Neuronal stem cell (in vitro differentiated cells): ENCODE measurements around the gene PIK3R4.
A peak's percentile ranks its signal among the peaks of the same experiment; 100 is the strongest.

Experiments used
- DNase-seq: peaks from one replicate; pipeline ENCODE4 v3.0.0-alpha.2; 2013; ENCODE audit warnings: low spot score
- H2AFZ ChIP-seq: one replicate; pipeline ENCODE4 v1.6.1; 2013; ENCODE audit warnings: mild to moderate bottlenecking, low read length, inconsistent platforms
- H2AK5ac ChIP-seq: 2 replicates; pipeline ENCODE4 v1.6.1; 2013; ENCODE audit warnings: low read depth, mild to moderate bottlenecking, inconsistent platforms, low read length, moderate library complexity, mixed read lengths
- H2BK120ac ChIP-seq: 2 replicates; pipeline ENCODE4 v1.6.1; 2013; ENCODE audit warnings: low read depth, mild to moderate bottlenecking, inconsistent platforms, low read length, moderate library complexity, mixed read lengths
- H2BK12ac ChIP-seq: one replicate; pipeline ENCODE4 v1.6.1; 2013; ENCODE audit warnings: low read length, inconsistent platforms
- H2BK15ac ChIP-seq: 2 replicates; pipeline ENCODE4 v1.6.1; 2013; ENCODE audit warnings: mild to moderate bottlenecking, low read length, inconsistent platforms, mixed read lengths
- H2BK5ac ChIP-seq: one replicate; pipeline ENCODE4 v1.6.1; 2013; ENCODE audit warnings: inconsistent platforms, mild to moderate bottlenecking, low read length, moderate library complexity
- H3K14ac ChIP-seq: one replicate; pipeline ENCODE4 v1.6.1; 2013; ENCODE audit warnings: low read length, inconsistent platforms
- H3K18ac ChIP-seq: 2 replicates; pipeline ENCODE4 v1.6.1; 2013; ENCODE audit warnings: low read length, inconsistent platforms
- H3K23ac ChIP-seq: 2 replicates; pipeline ENCODE4 v1.6.1; 2013; ENCODE audit warnings: low read depth, mild to moderate bottlenecking, mixed read lengths, low read length, inconsistent platforms; ENCODE audit not compliant: poor library complexity
- H3K27ac ChIP-seq: replicated peaks from 3 replicates; pipeline ENCODE4 v1.5.1; 2013; ENCODE audit warnings: low read length, inconsistent platforms
- H3K27me3 ChIP-seq, 3 experiments: 2 replicates each; pipeline ENCODE4 v1.6.1; 2013; ENCODE audit warnings: low read length in 3 of 3, mild to moderate bottlenecking in 2 of 3, inconsistent platforms in 1 of 3, low read depth in 1 of 3, mixed read lengths in 1 of 3, moderate library complexity in 1 of 3; ENCODE audit not compliant: control insufficient read depth in 3 of 3, insufficient read depth in 3 of 3
- H3K36me3 ChIP-seq, 2 donors: replicated peaks in 1 of 2; 2 replicates each; pipeline ENCODE4 v1.6.1; 2013; ENCODE audit warnings: low read length in 2 of 2; ENCODE audit not compliant: control insufficient read depth in 2 of 2, insufficient read depth in 2 of 2
- H3K4ac ChIP-seq: 2 replicates; pipeline ENCODE4 v1.6.1; 2013; ENCODE audit warnings: inconsistent platforms, mild to moderate bottlenecking, low read length, moderate library complexity
- H3K4me1 ChIP-seq, 2 donors: 1 replicate in 1 of 2; 2 replicates in 1 of 2; pipeline ENCODE4 v1.6.1; 2013; ENCODE audit warnings: low read length in 2 of 2, low read depth in 1 of 2; ENCODE audit not compliant: control insufficient read depth in 2 of 2, insufficient read depth in 1 of 2
- H3K4me2 ChIP-seq: one replicate; pipeline ENCODE4 v1.6.1; 2013; ENCODE audit warnings: mild to moderate bottlenecking, low read length, inconsistent platforms; ENCODE audit not compliant: insufficient read depth, poor library complexity, severe bottlenecking
- H3K4me3 ChIP-seq, 2 donors: 2 replicates each; pipeline ENCODE4 v1.5.1; 2013; ENCODE audit warnings: low read length in 2 of 2, mild to moderate bottlenecking in 2 of 2, inconsistent platforms in 1 of 2, moderate library complexity in 1 of 2
- H3K79me1 ChIP-seq: one replicate; pipeline ENCODE4 v1.6.1; 2013; ENCODE audit warnings: low read depth, mild to moderate bottlenecking, inconsistent platforms, low read length, moderate library complexity
- H3K9ac ChIP-seq: one replicate; pipeline ENCODE4 v1.6.1; 2013; ENCODE audit warnings: mild to moderate bottlenecking, low read depth, low read length, inconsistent platforms; ENCODE audit not compliant: poor library complexity
- H3K9me3 ChIP-seq, 2 donors: replicated peaks in 1 of 2; 2 replicates each; pipeline versions ENCODE3 to v1.6.1; 2013; ENCODE audit warnings: low read length in 2 of 2, mild to moderate bottlenecking in 2 of 2, inconsistent platforms in 1 of 2, low read depth in 1 of 2, mixed read lengths in 1 of 2, moderate library complexity in 1 of 2; ENCODE audit not compliant: control insufficient read depth in 2 of 2, insufficient read depth in 1 of 2
- H4K8ac ChIP-seq: one replicate; pipeline ENCODE4 v1.6.1; 2013; ENCODE audit warnings: low read depth, mild to moderate bottlenecking, inconsistent platforms, low read length, moderate library complexity
- H4K91ac ChIP-seq: one replicate; pipeline ENCODE4 v1.6.1; 2013; ENCODE audit warnings: low read length, low read depth, mild to moderate bottlenecking, inconsistent platforms; ENCODE audit not compliant: poor library complexity
- WGBS, 2 donors: extraction: QIAGEN DNeasy Blood & Tissue Kit; methylation state at CpG; one replicate each; pipeline ENCODE4 v1.1.7; 2013; ENCODE audit warnings: missing lambda C conversion rate in 2 of 2, mixed read lengths in 1 of 2; ENCODE audit not compliant: insufficient read length in 2 of 2, insufficient replicate concordance in 1 of 2; ENCODE audit errors: extremely low coverage in 2 of 2; 5-methylcytosine and 5-hydroxymethylcytosine counted together

The PIK3R4 gene

GRCh38 chr3:130757611-130758150, 11.1 kb upstream of the PIK3R4 start:
- no peak overlapping the region for H2AK5ac ChIP-seq
- H3K4me1 ChIP-seq = no peaks in the 10 kb centered on the region
- H2AFZ ChIP-seq = no peak overlapping the region
- no peak for DNase-seq
- H3K4ac ChIP-seq = no peak overlapping the region
- no peaks in the 10 kb centered on the region for H3K36me3 ChIP-seq
- no CpG with 5 or more reads among the region's 3 CpGs for WGBS, 2 donors
- H3K4me3 ChIP-seq = no peak overlapping the region
- H2BK120ac ChIP-seq = no peak overlapping the region
- H3K27me3 ChIP-seq = peaks cover 0 to 14% (median 0%) of the 10 kb centered on the region in 3 experiments
- H2BK15ac ChIP-seq = no peak overlapping the region
- H3K14ac ChIP-seq = no peak overlapping the region
- H3K27ac ChIP-seq = no peak overlapping the region
- H3K18ac ChIP-seq = no peak overlapping the region
- H3K79me1 ChIP-seq = no peaks in the 10 kb centered on the region
- H3K9ac ChIP-seq = no peak overlapping the region
- H4K91ac ChIP-seq = no peak overlapping the region
- H3K9me3 ChIP-seq = no peaks in the 10 kb centered on the region
- no peak overlapping the region for H4K8ac ChIP-seq
- H2BK5ac ChIP-seq = no peak overlapping the region
- no peak overlapping the region for H2BK12ac ChIP-seq
- H3K4me2 ChIP-seq = no peak overlapping the region
- H3K23ac ChIP-seq = no peak overlapping the region

GRCh38 chr3:130755666-130756065, 9.0 kb upstream of the PIK3R4 start:
- Histone ChIP-seq H3K4me2 (no peak overlapping the region), H3K36me3 (no peaks in the 10 kb centered on the region), H2BK12ac (no peak overlapping the region), H3K23ac (no peak overlapping the region), H3K4me1 (no peaks in the 10 kb centered on the region), H2BK120ac (no peak overlapping the region), H3K14ac (no peak overlapping the region), H3K4ac (no peak overlapping the region), H3K4me3 (no peak overlapping the region), H3K27ac (no peak overlapping the region), H2BK15ac (no peak overlapping the region), H2AK5ac (no peak overlapping the region), H2BK5ac (no peak overlapping the region), H3K27me3 (peaks cover 0 to 5% (median 0%) of the 10 kb centered on the region in 3 experiments), H4K8ac (no peak overlapping the region), H3K18ac (no peak overlapping the region), H3K79me1 (no peaks in the 10 kb centered on the region), H4K91ac (no peak overlapping the region), H3K9me3 (no peaks in the 10 kb centered on the region), H3K9ac (no peak overlapping the region), H2AFZ (no peak overlapping the region)
- no CpG with 5 or more reads among the region's 5 CpGs for WGBS, 2 donors
- DNase-seq = no peak

GRCh38 chr3:130748981-130749380, 2.4 kb upstream of the PIK3R4 start:
- H2BK5ac ChIP-seq = no peak overlapping the region
- no peak overlapping the region for H4K8ac ChIP-seq
- H3K36me3 ChIP-seq = peaks cover 6 to 14% of the 10 kb centered on the region in 2 donors
- DNase-seq = no peak
- H3K27ac ChIP-seq = no peak overlapping the region
- H3K23ac ChIP-seq = no peak overlapping the region
- H3K9ac ChIP-seq = no peak overlapping the region
- H3K4me1 ChIP-seq = peaks cover 0 to 5% of the 10 kb centered on the region in 2 donors
- H2BK120ac ChIP-seq = no peak overlapping the region
- peaks cover 0 to 7% (median 0%) of the 10 kb centered on the region in 3 experiments for H3K27me3 ChIP-seq
- H4K91ac ChIP-seq = no peak overlapping the region
- H2AFZ ChIP-seq = peak overlapping the region; percentile 18
- no peak overlapping the region for H2BK12ac ChIP-seq
- H3K4me2 ChIP-seq = no peak overlapping the region
- no peak overlapping the region for H2BK15ac ChIP-seq
- H3K9me3 ChIP-seq = no peaks in the 10 kb centered on the region
- WGBS, 2 donors = no CpG with 5 or more reads among the region's 1 CpG
- H3K4ac ChIP-seq = no peak overlapping the region
- no peak overlapping the region for H3K4me3 ChIP-seq
- no peak overlapping the region for H3K18ac ChIP-seq
- no peak overlapping the region for H3K14ac ChIP-seq
- no peak overlapping the region for H2AK5ac ChIP-seq
- H3K79me1 ChIP-seq = no peaks in the 10 kb centered on the region

GRCh38 chr3:130748467-130748861, 1.8 kb upstream of the PIK3R4 start:
- Histone ChIP-seq H2AFZ (no peak overlapping the region), H3K9me3 (no peaks in the 10 kb centered on the region), H2BK15ac (no peak overlapping the region), H3K27me3 (peaks cover 0 to 7% (median 0%) of the 10 kb centered on the region in 3 experiments), H3K18ac (no peak overlapping the region), H3K23ac (no peak overlapping the region), H4K8ac (no peak overlapping the region), H3K79me1 (no peaks in the 10 kb centered on the region), H2BK12ac (no peak overlapping the region), H3K4ac (no peak overlapping the region), H3K9ac (no peak overlapping the region), H3K14ac (no peak overlapping the region), H2BK120ac (no peak overlapping the region), H3K4me1 (peaks cover 0 to 5% of the 10 kb centered on the region in 2 donors), H4K91ac (no peak overlapping the region), H3K4me3 (no peak overlapping the region), H3K4me2 (no peak overlapping the region), H3K36me3 (peaks cover 8 to 20% of the 10 kb centered on the region in 2 donors), H2BK5ac (no peak overlapping the region), H2AK5ac (no peak overlapping the region), H3K27ac (no peak overlapping the region)
- DNase-seq = no peak
- no CpG with 5 or more reads among the region's 3 CpGs for WGBS, 2 donors
